ENCODE data around the gene MRGPRX3. TPM values are rescaled to one million over a fixed set of nuclear protein-coding genes. Genes with fewer than 3 reads are reported as not detected.

MRGPRX3 gene
- total RNA-seq (2022): not detected in 2 replicates
- Bru-seq, nascent RNA: not detected
- not detected for BruChase-seq, experiment 1, labeled RNA remaining after a 2-hour chase
- BruChase-seq, experiment 2, labeled RNA remaining after a 6-hour chase: not detected
- long read RNA-seq: 0 reads

DNA sequence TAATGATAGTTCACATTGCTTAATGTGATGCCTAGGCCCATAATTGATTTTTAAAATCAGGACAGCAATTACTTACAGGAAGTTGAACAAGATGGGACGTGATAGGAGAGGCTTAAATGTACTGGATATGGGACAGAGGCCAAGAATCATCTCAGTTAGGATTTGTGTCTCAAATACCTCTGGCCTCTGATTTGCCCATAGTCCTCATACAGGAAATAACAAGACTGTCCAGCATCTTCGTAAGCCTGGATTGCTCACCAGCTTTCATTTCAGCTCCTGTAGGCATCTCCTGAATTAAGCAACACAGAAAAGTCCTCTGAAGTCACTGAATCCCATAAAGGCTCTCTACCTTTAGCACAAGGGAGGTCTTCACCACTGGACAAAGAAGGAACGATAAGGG is at the start of gene MRGPRX3:
Gene MRGPRX3 (plus strand): TSS at position 231 of the 400 bp plus-strand sequence. CDS start 4,632 bp downstream, outside the sequence.
- CTCF ChIA-PET: no interaction called here
- H3K27me3 Mint-ChIP-seq (ENCODE audit: insufficient read depth, unreplicated experiment): peaks cover 9% of the 10 kb centered on the region

DNA sequence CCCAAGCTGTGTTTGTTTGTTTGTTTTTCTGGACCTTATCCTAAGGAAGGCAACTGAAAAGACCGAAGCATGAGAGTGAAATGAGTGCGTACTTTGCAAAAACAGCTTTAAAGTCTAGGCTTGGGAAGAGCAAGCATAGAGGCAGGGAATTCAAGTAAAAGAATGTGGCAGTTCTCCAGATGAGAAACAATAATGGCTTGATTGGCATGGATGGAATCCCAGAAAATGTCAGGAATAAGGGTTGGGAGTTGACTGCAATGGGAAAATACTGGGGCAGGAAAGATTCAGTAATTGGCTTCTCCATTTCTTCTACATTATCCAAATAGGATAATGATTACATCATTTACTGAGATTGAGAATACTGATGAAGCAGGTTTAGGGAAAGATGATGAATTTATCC is 44.0 kb upstream of the MRGPRX3 start:
- H3K27me3 ChIP-seq (replicated peaks; ENCODE audit: control insufficient read depth, insufficient read depth, low read length): no peaks in the 10 kb centered on the region
- BruUV-seq (replicated peaks): no TSS peak
- TF ChIP-seq, protein P1, sequence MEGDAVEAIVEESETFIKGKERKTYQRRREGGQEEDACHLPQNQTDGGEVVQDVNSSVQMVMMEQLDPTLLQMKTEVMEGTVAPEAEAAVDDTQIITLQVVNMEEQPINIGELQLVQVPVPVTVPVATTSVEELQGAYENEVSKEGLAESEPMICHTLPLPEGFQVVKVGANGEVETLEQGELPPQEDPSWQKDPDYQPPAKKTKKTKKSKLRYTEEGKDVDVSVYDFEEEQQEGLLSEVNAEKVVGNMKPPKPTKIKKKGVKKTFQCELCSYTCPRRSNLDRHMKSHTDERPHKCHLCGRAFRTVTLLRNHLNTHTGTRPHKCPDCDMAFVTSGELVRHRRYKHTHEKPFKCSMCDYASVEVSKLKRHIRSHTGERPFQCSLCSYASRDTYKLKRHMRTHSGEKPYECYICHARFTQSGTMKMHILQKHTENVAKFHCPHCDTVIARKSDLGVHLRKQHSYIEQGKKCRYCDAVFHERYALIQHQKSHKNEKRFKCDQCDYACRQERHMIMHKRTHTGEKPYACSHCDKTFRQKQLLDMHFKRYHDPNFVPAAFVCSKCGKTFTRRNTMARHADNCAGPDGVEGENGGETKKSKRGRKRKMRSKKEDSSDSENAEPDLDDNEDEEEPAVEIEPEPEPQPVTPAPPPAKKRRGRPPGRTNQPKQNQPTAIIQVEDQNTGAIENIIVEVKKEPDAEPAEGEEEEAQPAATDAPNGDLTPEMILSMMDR (IDR thresholded peaks at IDR 0.05; ENCODE audit: insufficient read depth in 1 of 2, low read depth in 1 of 2, low read length in 1 of 2, severe bottlenecking in 1 of 2, unreplicated experiment in 1 of 2): no peak
- H3K4me3 Mint-ChIP-seq (ENCODE audit: unreplicated experiment): no peak overlapping the region
- intact Hi-C loops (cut with micrococcal nuclease; ENCODE audit: unreplicated experiment): loop anchor here (1.0 kb wide), 1 partner anchor 33 kb away; no protein-coding TSS in a partner anchor
- ChIA-PET CTCF (no interaction called here), POLR2A (no interaction called here)
- no peak overlapping the region for H3K4me3 ChIP-seq (ENCODE audit: low read depth, low read length)
- H3K36me3 ChIP-seq (ENCODE audit: control insufficient read depth, insufficient read depth, low read length): peaks cover 1% of the 10 kb centered on the region
- no peaks in the 10 kb centered on the region for H3K27me3 Mint-ChIP-seq (ENCODE audit: insufficient read depth, unreplicated experiment)
- peaks cover 58% of the 10 kb centered on the region for H3K36me3 Mint-ChIP-seq (ENCODE audit: insufficient read depth, unreplicated experiment)
- H3K9me3 ChIP-seq: no peaks in the 10 kb centered on the region
- no peak overlapping the region for H3K27ac Mint-ChIP-seq (ENCODE audit: unreplicated experiment)
- peaks cover 11% of the 10 kb centered on the region for H3K4me1 ChIP-seq
- DNase-seq: no peak
- no peaks in the 10 kb centered on the region for H3K9me3 Mint-ChIP-seq (ENCODE audit: unreplicated experiment)
- peaks cover 10% of the 10 kb centered on the region for H3K4me1 Mint-ChIP-seq (ENCODE audit: low read depth, unreplicated experiment)

More for the DNA sequence above, at the start of gene MRGPRX3:
- no TSS peak for BruUV-seq (replicated peaks)
- H3K36me3 Mint-ChIP-seq (ENCODE audit: insufficient read depth, unreplicated experiment): no peaks in the 10 kb centered on the region
- Histone ChIP-seq H3K4me1 (no peaks in the 10 kb centered on the region), H3K27me3 (replicated peaks; ENCODE audit: control insufficient read depth, insufficient read depth, low read length) (0 out of 2 replicates have a peak, but pooled peaks cover 1% of the 10 kb centered on the region), H3K9me3 (no peaks in the 10 kb centered on the region), H3K4me3 (ENCODE audit: low read depth, low read length) (no peak within 1 kb of the TSS), H3K36me3 (ENCODE audit: control insufficient read depth, insufficient read depth, low read length) (no peaks in the 10 kb centered on the region)
- TF ChIP-seq, protein P1 (IDR thresholded peaks at IDR 0.05; ENCODE audit: insufficient read depth in 1 of 2, low read depth in 1 of 2, low read length in 1 of 2, severe bottlenecking in 1 of 2, unreplicated experiment in 1 of 2): no peak
- POLR2A ChIA-PET: no interaction called here
- peaks cover 11% of the 10 kb centered on the region for H3K9me3 Mint-ChIP-seq (ENCODE audit: unreplicated experiment)
- intact Hi-C loops (cut with micrococcal nuclease; ENCODE audit: unreplicated experiment): no loop called here
- DNase-seq: no peak
- H3K4me1 Mint-ChIP-seq (ENCODE audit: low read depth, unreplicated experiment): no peaks in the 10 kb centered on the region
- no peak within 1 kb of the TSS for H3K4me3 Mint-ChIP-seq (ENCODE audit: unreplicated experiment)
- no peak within 1 kb of the TSS for H3K27ac Mint-ChIP-seq (ENCODE audit: unreplicated experiment)

DNA sequence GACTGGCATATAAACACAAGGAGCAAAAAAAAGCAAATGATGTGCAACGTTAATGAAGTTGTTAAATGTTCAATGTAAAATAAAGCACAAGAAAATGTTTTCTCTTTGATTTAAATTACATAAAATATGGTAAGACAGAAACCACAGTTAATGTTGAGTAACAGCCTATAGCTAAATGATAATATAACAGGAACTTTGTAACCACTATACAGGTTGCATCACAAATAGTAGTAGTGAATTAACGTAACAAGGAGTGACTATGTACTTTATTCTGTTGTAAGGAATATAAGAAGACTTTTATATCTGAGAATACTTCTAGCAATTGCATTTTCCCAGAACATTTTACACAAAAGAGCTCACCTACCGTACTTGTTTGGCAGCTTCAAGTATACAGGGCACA is 43.4 kb upstream of the MRGPRX3 start:
- H3K36me3 Mint-ChIP-seq (ENCODE audit: insufficient read depth, unreplicated experiment): peaks cover 64% of the 10 kb centered on the region
- POLR2A ChIA-PET: no interaction called here

More for the DNA sequence above, 43.4 kb upstream of the MRGPRX3 start:
- Histone ChIP-seq H3K4me3 (ENCODE audit: low read depth, low read length) (no peak overlapping the region), H3K4me1 (peaks cover 17% of the 10 kb centered on the region), H3K36me3 (ENCODE audit: control insufficient read depth, insufficient read depth, low read length) (peaks cover 1% of the 10 kb centered on the region), H3K27me3 (replicated peaks; ENCODE audit: control insufficient read depth, insufficient read depth, low read length) (no peaks in the 10 kb centered on the region), H3K9me3 (no peaks in the 10 kb centered on the region)
- no peak for DNase-seq
- intact Hi-C loops (cut with micrococcal nuclease; ENCODE audit: unreplicated experiment): loop anchor here (1.0 kb wide), 1 partner anchor 34 kb away; no protein-coding TSS in a partner anchor
- Mint-ChIP-seq H3K9me3 (ENCODE audit: unreplicated experiment) (no peaks in the 10 kb centered on the region), H3K27ac (ENCODE audit: unreplicated experiment) (no peak overlapping the region), H3K4me1 (ENCODE audit: low read depth, unreplicated experiment) (peaks cover 11% of the 10 kb centered on the region), H3K4me3 (ENCODE audit: unreplicated experiment) (no peak overlapping the region), H3K27me3 (ENCODE audit: insufficient read depth, unreplicated experiment) (no peaks in the 10 kb centered on the region)
- no TSS peak for BruUV-seq (replicated peaks)
- TF ChIP-seq, protein P1 (IDR thresholded peaks at IDR 0.05; ENCODE audit: insufficient read depth in 1 of 2, low read depth in 1 of 2, low read length in 1 of 2, severe bottlenecking in 1 of 2, unreplicated experiment in 1 of 2): no peak
- CTCF ChIA-PET: no interaction called here
